PC-3 (cell line): ENCODE data around the gene DDX46. TPM values are rescaled to one million over a fixed set of nuclear protein-coding genes. Genes with fewer than 3 reads are reported as not detected.

Experiments used
- ATAC-seq: fragments of 200-7000 bp; cut with Tn5 transposase; 2 replicates; pipeline ENCODE4 v1.9.1; 2020; ENCODE audit warnings: mild to moderate bottlenecking, moderate library complexity
- BruUV-seq: library from RNA; stranded (reverse); fragments of 400-500 nt; replicated peaks from 2 replicates; lab custom pipeline; 2021; lab: Mats Ljungman, UMichigan
- CTCF ChIA-PET: fragments of 300-600 bp; sonication (Branson Sonifier 250); formaldehyde crosslinking; loops from one replicate; lab custom pipeline; 2022; ENCODE audit warnings: antibody characterized with exemption; lab: Charles Lee
- POLR2A ChIA-PET: fragments of 300-600 bp; sonication (Branson Sonifier 250); formaldehyde crosslinking; loops from one replicate; lab custom pipeline; 2022; ENCODE audit warnings: antibody characterized with exemption; ENCODE audit not compliant: unreplicated experiment; lab: Charles Lee
- DNase-seq: peaks from one replicate; pipeline ENCODE4 v3.0.0-alpha.2; 2015
- H2AFZ ChIP-seq: fragments of 300-600 bp; sonication (generic); 2 replicates; pipeline ENCODE4 v1.6.0; 2016; ENCODE audit warnings: antibody characterized with exemption, low read length
- H3F3A ChIP-seq: fragments of 300-600 bp; sonication (generic); one replicate; pipeline ENCODE4 v1.6.0; 2017; ENCODE audit warnings: antibody characterized with exemption, low read length, control low read depth, mild to moderate bottlenecking; ENCODE audit not compliant: unreplicated experiment
- H3K27ac ChIP-seq: fragments of 300-600 bp; sonication (generic); 2 replicates; pipeline ENCODE4 v1.5.1; 2016; ENCODE audit warnings: mild to moderate bottlenecking, low read length
- H3K27me3 ChIP-seq: fragments of 300-600 bp; sonication (generic); 2 replicates; pipeline ENCODE4 v1.6.1; 2016; ENCODE audit warnings: low read length, mixed read lengths
- H3K36me3 ChIP-seq: fragments of 300-600 bp; sonication (generic); 2 replicates; pipeline ENCODE4 v1.6.1; 2016; ENCODE audit warnings: low read depth, mixed run types, low read length, mixed read lengths
- H3K4me1 ChIP-seq: fragments of 300-600 bp; sonication (generic); 2 replicates; pipeline ENCODE4 v1.5.1; 2016; ENCODE audit warnings: low read length; ENCODE audit not compliant: insufficient read depth
- H3K4me2 ChIP-seq: fragments of 300-600 bp; sonication (generic); 2 replicates; pipeline ENCODE4 v1.6.0; 2016; ENCODE audit warnings: low read length
- H3K4me3 ChIP-seq: fragments of 300-600 bp; sonication (generic); 2 replicates; pipeline ENCODE4 v1.5.1; 2016; ENCODE audit warnings: mild to moderate bottlenecking, low read length, mixed read lengths
- H3K79me2 ChIP-seq: fragments of 300-600 bp; sonication (generic); 2 replicates; pipeline ENCODE4 v1.6.1; 2017; ENCODE audit warnings: low read length, mixed read lengths
- H3K9ac ChIP-seq: fragments of 300-600 bp; sonication (generic); 2 replicates; pipeline ENCODE4 v1.6.0; 2016; ENCODE audit warnings: mild to moderate bottlenecking, low read length
- H3K9me2 ChIP-seq: fragments of 300-600 bp; sonication (generic); replicated peaks from 2 replicates; pipeline ENCODE4 v1.6.1; 2016; ENCODE audit warnings: mixed run types, low read length, mixed read lengths
- H3K9me3 ChIP-seq: fragments of 300-600 bp; sonication (generic); 2 replicates; pipeline ENCODE4 v1.6.1; 2016; ENCODE audit warnings: low read length, mixed read lengths
- H4K20me1 ChIP-seq: fragments of 300-600 bp; sonication (generic); 2 replicates; pipeline ENCODE4 v1.6.1; 2016; ENCODE audit warnings: low read length, mixed read lengths
- CTCF ChIP-seq: fragments of 300-600 bp; sonication (generic); conservative IDR thresholded peaks from 2 replicates; pipeline ENCODE4 v1.5.1; 2017; ENCODE audit warnings: antibody characterized with exemption, low read depth, mild to moderate bottlenecking, low read length
- EZH2 ChIP-seq: fragments of 300-600 bp; sonication (generic); IDR thresholded peaks from one replicate; pipeline ENCODE4 v1.6.1; 2017; ENCODE audit warnings: antibody characterized with exemption, mild to moderate bottlenecking, low read length; ENCODE audit not compliant: unreplicated experiment
- EZH2phosphoT487 ChIP-seq: fragments of 300-600 bp; sonication (generic); IDR thresholded peaks from 2 replicates; pipeline ENCODE4 v1.6.1; 2018; ENCODE audit warnings: mild to moderate bottlenecking, antibody characterized with exemption, low read length, borderline replicate concordance
- intact Hi-C: fragments of 100-400 bp; cut with micrococcal nuclease; formaldehyde crosslinking; loops from 2 replicates; pipeline ENCODE4 v1.9.0; 2023
- total RNA-seq: library from RNA; depleted of rRNA; stranded (reverse); fragments of >200 nt; gene quantifications from 2 replicates; pipeline ENCODE4 v1.2.3, GENCODE V29; 2014

Gene DDX46
- total RNA-seq, 1 experiment from 2014 or later: 29.0 TPM

DNA sequence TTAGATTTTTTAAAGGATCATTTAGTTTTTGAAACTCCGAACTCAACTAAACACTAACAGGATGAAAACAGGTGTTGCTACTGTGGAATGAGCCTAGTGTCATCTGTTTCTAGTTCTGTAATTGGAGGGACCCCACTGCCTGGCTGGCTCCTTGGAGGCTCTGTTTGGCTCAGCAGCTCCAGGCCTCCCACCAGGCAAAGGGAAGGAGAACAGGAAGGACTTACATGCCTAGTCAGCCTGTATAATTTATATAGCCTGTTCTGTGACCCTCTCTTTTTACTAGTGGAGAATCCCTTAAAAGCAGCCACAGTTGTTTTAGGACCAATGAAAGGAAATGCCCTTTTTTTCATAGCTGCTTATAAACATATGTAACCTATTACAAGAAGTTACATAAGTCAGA lies 66.1 kb downstream of the DDX46 start:
- no peaks in the 10 kb centered on the region for H3K9me3 ChIP-seq
- H3K4me3 ChIP-seq: no peak overlapping the region
- H3K27me3 ChIP-seq: no peaks in the 10 kb centered on the region
- no peak for ATAC-seq
- intact Hi-C loops: no loop called here
- POLR2A ChIA-PET: no interaction called here
- H3K9me2 ChIP-seq: no peaks in the 10 kb centered on the region
- H4K20me1 ChIP-seq: no peaks in the 10 kb centered on the region
- CTCF ChIA-PET: no interaction called here
- H3K36me3 ChIP-seq: peaks cover 19% of the 10 kb centered on the region
- no peak overlapping the region for H2AFZ ChIP-seq
- H3K4me2 ChIP-seq: no peak overlapping the region
- H3F3A ChIP-seq: no peaks in the 10 kb centered on the region
- H3K27ac ChIP-seq: no peak overlapping the region
- DNase-seq: no peak
- TF ChIP-seq CTCF: no peak
- TF ChIP-seq EZH2: no peak
- no peak for TF ChIP-seq EZH2phosphoT487
- H3K79me2 ChIP-seq: no peaks in the 10 kb centered on the region
- no peak overlapping the region for H3K9ac ChIP-seq
- no peaks in the 10 kb centered on the region for H3K4me1 ChIP-seq
- BruUV-seq: no TSS peak

DNA sequence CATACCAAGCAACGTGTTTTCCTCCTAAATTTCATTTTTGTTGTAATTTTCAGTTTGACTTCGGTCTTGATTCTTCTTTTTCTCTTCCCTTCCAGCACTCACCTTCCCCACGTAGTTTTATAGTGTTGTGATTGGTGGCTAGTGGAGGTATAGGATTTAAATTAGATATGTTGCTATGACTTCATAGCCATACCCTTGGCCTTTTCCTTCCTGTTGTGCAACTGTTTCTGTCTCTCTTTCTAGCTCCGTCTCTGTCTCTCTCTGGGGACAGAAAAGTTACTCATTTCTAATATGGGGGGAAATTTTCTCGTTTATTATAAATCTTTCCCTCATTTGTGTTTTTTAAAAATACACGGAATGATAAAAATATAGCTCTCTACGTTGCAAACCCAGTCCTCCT lies 66.6 kb downstream of the DDX46 start:
- Histone ChIP-seq H3K36me3 (peaks cover 18% of the 10 kb centered on the region), H3K9me2 (no peaks in the 10 kb centered on the region), H3K9me3 (no peaks in the 10 kb centered on the region), H4K20me1 (no peaks in the 10 kb centered on the region), H3K4me1 (no peaks in the 10 kb centered on the region), H3K79me2 (no peaks in the 10 kb centered on the region), H3F3A (no peaks in the 10 kb centered on the region), H3K4me3 (no peak overlapping the region), H3K27me3 (no peaks in the 10 kb centered on the region), H3K27ac (no peak overlapping the region), H2AFZ (no peak overlapping the region), H3K9ac (no peak overlapping the region), H3K4me2 (no peak overlapping the region)
- BruUV-seq: no TSS peak
- no peak for DNase-seq
- TF ChIP-seq EZH2phosphoT487 (no peak), CTCF (no peak), EZH2 (no peak)
- no peak for ATAC-seq
- CTCF ChIA-PET: no interaction called here
- POLR2A ChIA-PET: no interaction called here
- intact Hi-C loops: no loop called here

- Histone ChIP-seq H2AFZ (no peak overlapping the region), H3K79me2 (no peaks in the 10 kb centered on the region), H4K20me1 (no peaks in the 10 kb centered on the region), H3K4me2 (no peak overlapping the region), H3K9me2 (no peaks in the 10 kb centered on the region), H3F3A (no peaks in the 10 kb centered on the region), H3K9me3 (no peaks in the 10 kb centered on the region), H3K27me3 (no peaks in the 10 kb centered on the region), H3K4me3 (no peak overlapping the region), H3K4me1 (no peaks in the 10 kb centered on the region), H3K27ac (no peak overlapping the region), H3K9ac (no peak overlapping the region), H3K36me3 (peaks cover 4% of the 10 kb centered on the region)
- ChIA-PET POLR2A (no interaction called here), CTCF (no interaction called here)
- no TSS peak for BruUV-seq
- DNase-seq (no peak), ATAC-seq (no peak)
- intact Hi-C loops: no loop called here
- TF ChIP-seq EZH2 (no peak), CTCF (no peak), EZH2phosphoT487 (no peak)
These were observed 74.9 kb downstream of the DDX46 start for GRCh38 chr5:134833340-134834032.
